B cell (primary cell): ENCODE measurements around the gene NKX3-2. TPM values are rescaled to one million over a fixed set of nuclear protein-coding genes. Genes with fewer than 3 reads are reported as not detected.
A peak's percentile ranks its signal among the peaks of the same experiment; 100 is the strongest.

Experiments used
- ATAC-seq: fragments of 200-7000 bp; cut with Tn5 transposase; one replicate; pipeline ENCODE4 v1.10.0; 2021; ENCODE audit warnings: low read depth, mild to moderate bottlenecking, moderate number of reproducible peaks, moderate library complexity
- CTCF ChIA-PET: fragments of 350-600 bp; sonication (Branson Sonifier 250); formaldehyde crosslinking; loops from one replicate; lab custom pipeline; 2021; ENCODE audit warnings: antibody characterized with exemption, inconsistent platforms; lab: Charles Lee
- POLR2A ChIA-PET: fragments of 350-600 bp; sonication (Branson Sonifier 250); formaldehyde crosslinking; loops from one replicate; lab custom pipeline; 2021; ENCODE audit warnings: antibody characterized with exemption; lab: Charles Lee
- DNase-seq: peaks from one replicate; pipeline ENCODE4 v3.0.0; 2013
- H2AFZ ChIP-seq: 2 replicates; pipeline ENCODE4 v1.6.1; 2012; ENCODE audit warnings: mild to moderate bottlenecking, low read depth, low read length; ENCODE audit not compliant: insufficient read depth, poor library complexity, severe bottlenecking
- H3K27ac ChIP-seq, 2 donors: 1 replicate in 1 of 2; 2 replicates in 1 of 2; pipeline ENCODE4 v1.5.1; 2012 to 2013; ENCODE audit warnings: low read length in 2 of 2, mild to moderate bottlenecking in 2 of 2, moderate library complexity in 1 of 2
- H3K27me3 ChIP-seq, 4 experiments: fragments of 200-600 bp in 1 of 4; sonication (generic) in 1 of 4; replicated peaks in 1 of 4; 1 replicate in 2 of 4; 2 replicates in 2 of 4; pipeline versions ENCODE4 v1.6.1 to v1.7.0; 2013 to 2016; ENCODE audit warnings: low read length in 3 of 4, mild to moderate bottlenecking in 2 of 4, mixed read lengths in 1 of 4, moderate library complexity in 1 of 4; ENCODE audit not compliant: insufficient read depth in 4 of 4, control insufficient read depth in 3 of 4; ENCODE audit errors: control extremely low read depth in 1 of 4
- H3K36me3 ChIP-seq, 2 experiments: replicated peaks in 1 of 2; 1 replicate in 1 of 2; 2 replicates in 1 of 2; pipeline versions ENCODE4 v1.6.1 to v1.7.1; 2013; ENCODE audit warnings: low read length in 1 of 2; ENCODE audit not compliant: insufficient read depth in 2 of 2, control insufficient read depth in 1 of 2; ENCODE audit errors: control extremely low read depth in 1 of 2, extremely low read depth in 1 of 2
- H3K4me1 ChIP-seq, 2 donors: fragments of 200-600 bp in 1 of 2; sonication (generic) in 1 of 2; 1 replicate in 1 of 2; 2 replicates in 1 of 2; pipeline versions ENCODE4 v1.5.1 to v1.6.1; 2013 to 2017; ENCODE audit warnings: low read length in 2 of 2; ENCODE audit not compliant: control insufficient read depth in 2 of 2, insufficient read depth in 2 of 2
- H3K4me2 ChIP-seq: replicated peaks from 2 replicates; pipeline ENCODE3; 2012; ENCODE audit warnings: mild to moderate bottlenecking, low read depth, low read length; ENCODE audit not compliant: poor library complexity, severe bottlenecking
- H3K4me3 ChIP-seq, 5 experiments: fragments of 200-600 bp in 1 of 5; sonication (generic) in 1 of 5; 1 replicate in 3 of 5; 2 replicates in 2 of 5; pipeline versions ENCODE4 v1.5.1 to v1.7.0; 2011 to 2016; ENCODE audit warnings: low read length in 4 of 5, mild to moderate bottlenecking in 4 of 5, low read depth in 2 of 5, control low read depth in 1 of 5, moderate library complexity in 1 of 5; ENCODE audit not compliant: insufficient read depth in 1 of 5; ENCODE audit errors: control extremely low read depth in 1 of 5, extremely low read depth in 1 of 5
- H3K79me2 ChIP-seq: fragments of 200-600 bp; sonication (generic); one replicate; pipeline ENCODE4 v1.6.0; 2016; ENCODE audit warnings: low read length; ENCODE audit not compliant: control insufficient read depth, insufficient read depth
- H3K9ac ChIP-seq: fragments of 200-600 bp; sonication (generic); 2 replicates; pipeline ENCODE4 v1.6.1; 2017; ENCODE audit warnings: mild to moderate bottlenecking, low read length, moderate library complexity
- H3K9me3 ChIP-seq, 3 donors: one replicate each; pipeline versions ENCODE4 v1.6.1 to v1.7.1; 2013; ENCODE audit warnings: low read length in 2 of 3; ENCODE audit not compliant: control insufficient read depth in 2 of 3, insufficient read depth in 1 of 3; ENCODE audit errors: control extremely low read depth in 1 of 3
- H4K20me1 ChIP-seq: 2 replicates; pipeline ENCODE4 v1.6.0; 2012; ENCODE audit warnings: mild to moderate bottlenecking, low read length; ENCODE audit not compliant: insufficient read depth, control insufficient read depth, poor library complexity, severe bottlenecking
- H3K27ac Mint-ChIP-seq: one replicate; pipeline ENCODE4 v1.8.0; 2021; ENCODE audit warnings: mixed read lengths
- H3K27me3 Mint-ChIP-seq: one replicate; pipeline ENCODE4 v1.8.0; 2021; ENCODE audit warnings: mixed read lengths
- H3K4me1 Mint-ChIP-seq: one replicate; pipeline ENCODE4 v1.8.0; 2021; ENCODE audit warnings: mixed read lengths
- H3K4me3 Mint-ChIP-seq: one replicate; pipeline ENCODE4 v1.8.0; 2021; ENCODE audit warnings: mixed read lengths
- H3K9me3 Mint-ChIP-seq: one replicate; pipeline ENCODE4 v1.8.0; 2022; ENCODE audit warnings: mixed read lengths; ENCODE audit not compliant: insufficient read depth
- CTCF ChIP-seq: fragments of 200-600 bp; IDR thresholded peaks from one replicate; pipeline ENCODE4 v1.8.0; 2022; ENCODE audit warnings: antibody characterized with exemption, mild to moderate bottlenecking
- EZH2 ChIP-seq: IDR thresholded peaks from 2 replicates; pipeline ENCODE4 v1.6.1; 2012; ENCODE audit warnings: borderline replicate concordance, low read depth, mild to moderate bottlenecking, moderate library complexity, low read length; ENCODE audit not compliant: insufficient read depth, poor library complexity, severe bottlenecking
- WGBS: methylation state at CpG from one replicate; pipeline ENCODE4 v1.1.5; 2013; ENCODE audit warnings: missing lambda C conversion rate; ENCODE audit not compliant: insufficient coverage; 5-methylcytosine and 5-hydroxymethylcytosine counted together
- intact Hi-C: fragments of 100-400 bp; cut with micrococcal nuclease; formaldehyde crosslinking; loops from one replicate; pipeline ENCODE4 v1.10.0; 2022
- polyA plus RNA-seq: library from polyadenylated mRNA; depleted of rRNA; stranded (reverse); fragments of >200 nt; gene quantifications from 2 replicates; pipeline ENCODE4 v1.2.3, GENCODE V29; 2012
- total RNA-seq, 2 donors: library from RNA; stranded (reverse); fragments of 120-200 nt in 1 of 2; gene quantifications; 1 replicate in 1 of 2; 2 replicates in 1 of 2; pipeline versions ENCODE4 v1.2.3 to v1.2.4, GENCODE V29; 2013 to 2022

Gene NKX3-2
- total and polyA plus RNA-seq, 2 donors (not counting 1 experiment from before 2014, with no cell fraction given) = not detected

- Histone ChIP-seq H3K27me3 (peaks cover 2 to 67% (median 53%) of the 10 kb centered on the region in 4 experiments), H3K79me2 (no peaks in the 10 kb centered on the region), H4K20me1 (no peaks in the 10 kb centered on the region), H3K27ac (no peak overlapping the region), H3K4me2 (peak overlapping the region; percentile 95), H3K36me3 (no peaks in the 10 kb centered on the region), H3K9me3 (peaks cover 1 to 38% (median 16%) of the 10 kb centered on the region in 3 donors), H3K9ac (peak overlapping the region; percentile 66), H3K4me1 (peaks cover 47 to 52% of the 10 kb centered on the region in 2 donors), H3K4me3 (peak overlapping the region in 4 of 5 experiments; percentile 46 to 60 (median 55)), H2AFZ (peak overlapping the region; percentile 72)
- POLR2A ChIA-PET = no interaction called here
- no peaks in the 10 kb centered on the region for H3K9me3 Mint-ChIP-seq
- WGBS = 4% methylated on average over 24 of the region's 35 CpGs
- peak; percentile 27 for DNase-seq
- H3K4me3 Mint-ChIP-seq = peak overlapping the region; percentile 77
- H3K4me1 Mint-ChIP-seq = peaks cover 35% of the 10 kb centered on the region
- peaks cover 66% of the 10 kb centered on the region for H3K27me3 Mint-ChIP-seq
- intact Hi-C loops = loop anchor here (5.0 kb wide), 1 partner anchor 1454 kb away; the partner anchor contains the start of gene CPEB2
- no peak overlapping the region for H3K27ac Mint-ChIP-seq
- CTCF ChIA-PET = interaction anchor here (0.7 to 2.2 kb wide), 6 partner anchors 10 to 1782 kb away, joined by 3 to 12 read pairs (median 3); no protein-coding TSS in a partner anchor
- no peak for ATAC-seq
- TF ChIP-seq EZH2 (peak; percentile 59), CTCF (no peak)
Observed at GRCh38 chr4:13548059-13548983, 4.0 kb upstream of the NKX3-2 start.
